Hepatocyte (in vitro differentiated cells): ENCODE measurements around the gene FN3K. TPM values are rescaled to one million over a fixed set of nuclear protein-coding genes. Genes with fewer than 3 reads are reported as not detected.
"Not testable (repeated sequence)": the region's sequence is repeated elsewhere in the genome, so short reads cannot be mapped to it uniquely, and the experiment has no call there.

Experiments used
- DNase-seq: peaks from one replicate; pipeline ENCODE4 v3.0.0-alpha.2; 2016; ENCODE audit warnings: low spot score
- H2AFZ ChIP-seq: fragments of 200-600 bp; sonication (generic); 2 replicates; pipeline ENCODE4 v1.6.0; 2016; ENCODE audit warnings: antibody characterized with exemption, mild to moderate bottlenecking
- H3K27ac ChIP-seq: fragments of 200-600 bp; sonication (generic); 2 replicates; pipeline ENCODE4 v1.5.1; 2016; ENCODE audit warnings: mild to moderate bottlenecking
- H3K27me3 ChIP-seq: fragments of 200-600 bp; sonication (generic); 2 replicates; pipeline ENCODE4 v1.6.1; 2016
- H3K36me3 ChIP-seq: fragments of 200-600 bp; sonication (generic); replicated peaks from 2 replicates; pipeline ENCODE4 v1.5.1; 2016; ENCODE audit warnings: low read depth; ENCODE audit not compliant: insufficient read depth
- H3K4me1 ChIP-seq: fragments of 200-600 bp; sonication (generic); 2 replicates; pipeline ENCODE4 v1.5.1; 2016; ENCODE audit warnings: mild to moderate bottlenecking, moderate library complexity; ENCODE audit not compliant: insufficient read depth
- H3K4me2 ChIP-seq: fragments of 200-600 bp; sonication (generic); 2 replicates; pipeline ENCODE4 v1.6.0; 2016
- H3K4me3 ChIP-seq: fragments of 200-600 bp; sonication (generic); 2 replicates; pipeline ENCODE4 v1.5.1; 2016; ENCODE audit warnings: mild to moderate bottlenecking
- H3K79me2 ChIP-seq: fragments of 200-600 bp; sonication (generic); 2 replicates; pipeline ENCODE4 v1.6.0; 2017; ENCODE audit warnings: mild to moderate bottlenecking
- H3K9me2 ChIP-seq: fragments of 200-600 bp; sonication (generic); replicated peaks from 2 replicates; pipeline ENCODE4 v1.6.0; 2017; ENCODE audit warnings: mild to moderate bottlenecking; ENCODE audit not compliant: insufficient read depth
- H3K9me3 ChIP-seq: fragments of 200-600 bp; sonication (generic); 2 replicates; pipeline ENCODE4 v1.5.1; 2016; ENCODE audit warnings: low read depth, mild to moderate bottlenecking
- H4K20me1 ChIP-seq: fragments of 200-600 bp; sonication (generic); 2 replicates; pipeline ENCODE4 v1.6.0; 2016; ENCODE audit warnings: mild to moderate bottlenecking; ENCODE audit not compliant: insufficient read depth, poor library complexity, severe bottlenecking
- CTCF ChIP-seq: fragments of 200-600 bp; sonication (generic); IDR thresholded peaks from 2 replicates; pipeline ENCODE4 v1.5.1; 2016; ENCODE audit warnings: antibody characterized with exemption, mild to moderate bottlenecking; ENCODE audit not compliant: poor library complexity
- EZH2 ChIP-seq: fragments of 200-600 bp; sonication (generic); IDR thresholded peaks from 2 replicates; pipeline ENCODE4 v1.6.1; 2016; ENCODE audit warnings: antibody characterized with exemption, mild to moderate bottlenecking, borderline replicate concordance
- EZH2phosphoT487 ChIP-seq: fragments of 200-600 bp; sonication (generic); IDR thresholded peaks from one replicate; pipeline ENCODE4 v1.6.1; 2018; ENCODE audit warnings: antibody characterized with exemption, mild to moderate bottlenecking, low read depth, moderate library complexity; ENCODE audit not compliant: unreplicated experiment, severe bottlenecking
- WGBS: methylation state at CpG from one replicate; pipeline ENCODE4 v1.1.6; 2016; ENCODE audit warnings: low lambda C conversion rate; ENCODE audit errors: missing lambda C conversion rate; 5-methylcytosine and 5-hydroxymethylcytosine counted together
- polyA plus RNA-seq: library from polyadenylated mRNA; unstranded; fragments of >200 nt; fragmentation: Nextera tagmentation; extraction: Ambion mirVana; gene quantifications from 2 replicates; pipeline ENCODE4 v1.2.1, GENCODE V29; 2016
- total RNA-seq: library from RNA; depleted of rRNA; stranded (reverse); fragments of >200 nt; gene quantifications from 2 replicates; pipeline ENCODE4 v1.2.3, GENCODE V29; 2014

FN3K gene
- total and polyA plus RNA-seq, 2 experiments from 2014 or later: 13.7 to 17.3 TPM

GRCh38 chr17:82781894-82782274, 46.5 kb downstream of the FN3K start:
- peaks cover 4% of the 10 kb centered on the region for H3K4me1 ChIP-seq
- H3K36me3 ChIP-seq: no peaks in the 10 kb centered on the region
- no peak overlapping the region for H3K27ac ChIP-seq
- H3K4me3 ChIP-seq: no peak overlapping the region
- H3K4me2 ChIP-seq: no peak overlapping the region
- no peaks in the 10 kb centered on the region for H3K79me2 ChIP-seq
- H3K27me3 ChIP-seq: no peaks in the 10 kb centered on the region
- H3K9me2 ChIP-seq: no peaks in the 10 kb centered on the region
- DNase-seq: peak; percentile 91
- no peak overlapping the region for H2AFZ ChIP-seq
- WGBS: 29% methylated on average over 8 of the region's 8 CpGs
- H3K9me3 ChIP-seq: no peaks in the 10 kb centered on the region
- TF ChIP-seq EZH2phosphoT487 (no peak), CTCF (peak; percentile 98)
- no peaks in the 10 kb centered on the region for H4K20me1 ChIP-seq

- TF ChIP-seq EZH2 (no peak), EZH2phosphoT487 (no peak), CTCF (no peak)
- H3K4me3 ChIP-seq: no peak overlapping the region
- DNase-seq: no peak
- H2AFZ ChIP-seq: no peak overlapping the region
- H4K20me1 ChIP-seq: no peaks in the 10 kb centered on the region
- H3K9me3 ChIP-seq: no peaks in the 10 kb centered on the region
- H3K4me1 ChIP-seq: peaks cover 4% of the 10 kb centered on the region
- no peaks in the 10 kb centered on the region for H3K9me2 ChIP-seq
- H3K79me2 ChIP-seq: no peaks in the 10 kb centered on the region
- no peaks in the 10 kb centered on the region for H3K27me3 ChIP-seq
- no peak overlapping the region for H3K27ac ChIP-seq
- WGBS: 97% methylated on average over 37 of the region's 42 CpGs
- H3K36me3 ChIP-seq: no peaks in the 10 kb centered on the region
- H3K4me2 ChIP-seq: no peak overlapping the region
Measured at GRCh38 chr17:82782657-82783207, 47.3 kb downstream of the FN3K start.

GRCh38 chr17:82783498-82783897, 48.1 kb downstream of the FN3K start:
- H3K4me1 ChIP-seq: peaks cover 4% of the 10 kb centered on the region
- no peak overlapping the region for H2AFZ ChIP-seq
- 96% methylated on average over 18 of the region's 18 CpGs for WGBS
- no peaks in the 10 kb centered on the region for H3K36me3 ChIP-seq
- no peaks in the 10 kb centered on the region for H3K9me3 ChIP-seq
- H3K79me2 ChIP-seq: no peaks in the 10 kb centered on the region
- no peaks in the 10 kb centered on the region for H3K27me3 ChIP-seq
- no peaks in the 10 kb centered on the region for H4K20me1 ChIP-seq
- H3K9me2 ChIP-seq: no peaks in the 10 kb centered on the region
- no peak overlapping the region for H3K4me2 ChIP-seq
- H3K27ac ChIP-seq: no peak overlapping the region
- no peak overlapping the region for H3K4me3 ChIP-seq
- TF ChIP-seq EZH2: no peak
- no peak for TF ChIP-seq CTCF
- no peak for TF ChIP-seq EZH2phosphoT487
- no peak for DNase-seq

GRCh38 chr17:82785581-82785980, 50.2 kb downstream of the FN3K start:
- H3K9me3 ChIP-seq, H3K9me2 ChIP-seq, H3K27ac ChIP-seq, DNase-seq, H3K36me3 ChIP-seq, H3K79me2 ChIP-seq, H3K4me3 ChIP-seq, H3K27me3 ChIP-seq, H3K4me1 ChIP-seq, H2AFZ ChIP-seq, H3K4me2 ChIP-seq, H4K20me1 ChIP-seq: not testable (repeated sequence)
- WGBS: 100% methylated on average over 1 of the region's 16 CpGs
